GM19468 (cell line): ENCODE data around the gene FAM120B.

ENCODE experiments used
- ATAC-seq: cut with Tn5 transposase; IDR thresholded peaks from one replicate; pipeline ENCODE4 v1.9.1; 2021; ENCODE audit warnings: mild to moderate bottlenecking, moderate library complexity, moderate number of reproducible peaks; ENCODE audit not compliant: unreplicated experiment; ENCODE audit errors: extremely low read depth

Gene FAM120B

DNA sequence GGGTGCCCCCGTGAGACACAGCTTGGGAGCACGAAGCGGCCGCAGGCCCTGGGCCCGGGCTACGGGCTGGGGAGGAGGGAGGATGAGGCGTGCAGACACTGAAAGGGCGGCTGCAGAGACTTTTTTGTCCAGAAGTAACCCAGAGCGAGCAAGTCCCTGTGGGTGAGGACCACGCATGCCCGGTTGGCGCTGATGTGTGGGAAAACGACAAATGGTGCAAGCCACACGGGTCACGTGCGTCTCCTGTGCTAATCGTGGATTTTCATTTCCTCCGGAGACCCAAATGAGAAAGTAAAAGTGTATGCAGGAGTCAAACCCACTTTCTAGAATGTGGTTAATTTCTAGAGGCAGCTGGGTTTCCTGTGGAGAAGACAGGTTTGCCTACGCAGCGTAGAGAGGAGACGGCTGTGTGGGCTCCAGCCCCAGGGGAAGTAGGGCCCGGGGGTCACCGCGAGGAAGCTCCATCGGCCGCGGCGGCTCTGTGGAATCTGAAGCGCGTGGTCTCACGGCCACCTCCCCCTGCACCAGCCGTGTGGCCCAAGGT lies 34.7 kb upstream of the FAM120B start:
- ATAC-seq = peak; percentile 97

DNA sequence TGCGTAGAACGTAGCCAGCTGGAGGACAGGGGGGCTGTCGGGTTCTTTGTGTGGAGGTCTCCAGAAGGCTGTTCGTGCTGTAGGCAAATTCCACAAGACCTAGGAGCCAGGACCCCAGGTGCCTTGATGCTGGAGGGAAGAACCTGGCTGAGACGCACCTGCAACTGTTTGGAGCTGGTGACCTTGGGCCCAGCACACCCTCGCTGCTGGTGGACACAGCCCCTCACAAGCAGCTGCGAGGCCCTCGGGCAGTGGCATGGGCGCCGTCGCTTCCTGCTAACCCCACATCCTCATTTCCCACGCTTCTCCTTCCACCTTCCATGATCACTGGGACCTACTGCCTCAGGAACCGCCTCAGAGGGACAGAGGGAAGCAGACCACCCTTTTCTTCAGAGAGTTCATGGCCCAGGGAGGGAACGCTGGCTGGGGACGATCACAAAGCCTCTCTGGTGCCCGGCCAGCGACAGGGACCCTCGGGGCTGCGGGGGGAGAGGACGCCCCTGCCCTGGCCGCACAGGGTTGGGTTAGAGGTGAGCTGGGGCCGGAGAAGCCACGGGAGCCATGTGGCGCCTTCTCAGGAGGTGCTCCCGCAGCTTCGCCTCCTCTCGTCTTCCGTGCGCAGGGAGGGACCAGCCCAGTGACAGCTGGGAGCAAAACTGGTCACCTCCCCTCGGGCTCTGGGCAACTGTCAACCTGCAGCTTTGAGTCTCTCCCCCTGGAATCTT lies 34.1 kb upstream of the FAM120B start:
- no peak for ATAC-seq

DNA sequence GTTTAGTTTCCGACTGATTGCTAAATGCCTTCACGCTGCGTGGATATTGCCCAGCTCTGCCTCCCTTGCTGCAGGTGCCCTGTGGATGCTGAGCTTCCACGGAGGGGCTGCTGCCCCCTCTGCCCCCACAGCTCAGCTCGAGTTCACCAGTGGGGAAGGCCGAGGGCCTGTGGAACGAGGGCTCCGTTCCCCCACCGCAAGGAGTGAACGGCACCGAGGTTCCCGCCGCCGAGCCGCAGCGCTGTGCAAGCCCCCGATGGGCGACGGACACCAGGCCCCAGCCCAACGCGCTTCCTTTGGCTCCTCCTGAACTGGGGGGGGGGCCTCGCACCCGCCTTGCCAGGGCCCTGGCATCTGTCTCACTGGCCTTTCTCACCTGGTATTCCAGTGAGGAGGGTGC lies 33.4 kb upstream of the FAM120B start:
- no peak for ATAC-seq

- ATAC-seq = no peak
Observed at GRCh38 chr6:170273681-170274080, 32.9 kb upstream of the FAM120B start.

DNA sequence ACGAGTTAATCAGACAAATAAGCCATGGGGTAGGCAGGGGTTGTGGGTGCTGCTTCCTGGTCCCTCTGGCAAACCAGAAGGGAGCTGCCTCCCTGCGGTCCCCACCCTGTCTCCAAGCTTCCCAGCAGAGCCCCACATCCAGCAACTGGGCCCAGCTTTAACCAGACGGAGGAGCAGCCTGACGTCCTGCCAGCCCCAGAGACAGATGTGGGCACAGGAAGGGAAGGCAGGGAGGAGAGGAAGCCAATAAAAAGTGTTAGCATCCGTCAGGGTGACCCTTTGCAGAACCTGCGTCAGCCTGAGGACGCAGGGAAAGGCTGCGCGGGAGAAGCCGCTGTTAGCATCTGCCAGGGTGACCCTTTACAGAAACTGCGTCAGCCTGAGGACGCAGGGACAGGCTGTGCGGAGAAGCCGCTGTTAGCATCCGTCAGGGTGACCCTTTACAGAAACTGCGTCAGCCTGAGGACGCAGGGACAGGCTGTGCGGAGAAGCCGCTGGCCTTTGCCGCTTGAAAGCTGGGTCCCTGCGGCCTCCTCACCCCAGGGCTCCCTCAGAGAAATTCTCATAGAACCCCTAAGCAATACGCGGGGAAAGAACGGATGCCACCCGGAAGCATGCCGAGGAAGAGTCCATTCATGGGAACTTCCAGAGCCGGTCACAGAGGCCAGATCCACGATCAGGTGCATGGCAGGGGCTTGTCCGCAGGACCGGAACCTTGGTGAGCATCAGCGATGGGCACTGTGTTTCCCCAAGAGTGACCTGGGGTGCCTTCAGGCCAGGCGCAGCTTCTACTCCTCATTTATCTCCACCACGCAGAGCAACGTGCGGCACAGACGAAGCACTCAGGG lies 31.6 kb upstream of the FAM120B start:
- ATAC-seq = no peak

DNA sequence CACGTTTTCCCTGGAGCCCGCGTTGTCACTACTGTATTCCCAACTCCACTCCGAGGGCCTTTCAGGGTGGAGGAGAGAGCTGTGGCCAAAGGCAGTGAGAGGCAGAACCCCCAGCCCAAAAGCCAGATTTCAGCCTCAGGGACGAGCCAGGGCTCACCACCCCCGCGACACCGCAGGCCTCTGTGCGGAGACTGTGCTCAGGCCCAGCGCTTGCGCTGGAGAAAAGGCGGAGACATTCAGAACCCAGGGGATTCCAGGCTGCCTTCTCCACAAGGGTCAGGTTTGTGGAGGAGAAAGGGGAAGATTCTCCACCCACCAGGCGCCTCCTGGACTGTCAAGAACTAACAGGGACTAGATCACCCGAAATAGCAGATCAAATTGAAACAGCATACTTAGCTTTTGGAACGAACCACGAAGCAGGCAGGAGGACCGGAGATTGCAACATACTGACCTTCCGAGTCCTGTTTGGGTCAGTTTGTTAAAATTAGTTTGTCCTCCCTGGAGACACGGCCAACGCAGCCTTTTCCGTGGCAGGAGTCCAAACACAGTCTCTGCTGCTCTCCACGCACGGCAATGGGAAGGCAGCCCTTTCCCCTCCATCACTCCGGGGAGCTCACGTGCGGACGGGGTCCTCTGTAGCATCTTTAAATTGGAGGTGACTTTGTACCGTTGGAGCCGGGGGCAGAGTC lies 30.0 kb upstream of the FAM120B start:
- ATAC-seq = no peak

GRCh38 chr6:170277893-170278742 lies 28.4 kb upstream of the FAM120B start:
- no peak for ATAC-seq

GRCh38 chr6:170278743-170279094 lies 27.8 kb upstream of the FAM120B start:
- ATAC-seq = no peak

DNA sequence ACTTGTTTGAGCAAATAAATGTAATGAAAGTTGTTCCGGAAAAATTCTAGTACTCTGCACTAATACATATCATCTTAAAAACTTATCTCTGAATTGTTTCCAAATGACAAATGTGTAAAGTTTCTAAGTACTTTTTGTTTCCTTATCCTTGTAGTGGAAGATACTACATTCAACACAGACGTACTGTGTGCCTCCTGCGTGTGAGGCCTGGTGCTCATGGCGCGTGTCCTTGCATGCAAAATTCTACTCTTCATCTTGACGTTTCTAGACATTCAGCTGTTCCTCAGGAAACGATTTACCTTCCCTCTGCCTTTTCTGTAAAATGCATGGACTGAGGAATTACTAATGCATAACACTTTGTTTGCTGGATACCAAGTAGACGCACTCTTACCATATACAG lies 27.1 kb upstream of the FAM120B start:
- ATAC-seq = no peak

DNA sequence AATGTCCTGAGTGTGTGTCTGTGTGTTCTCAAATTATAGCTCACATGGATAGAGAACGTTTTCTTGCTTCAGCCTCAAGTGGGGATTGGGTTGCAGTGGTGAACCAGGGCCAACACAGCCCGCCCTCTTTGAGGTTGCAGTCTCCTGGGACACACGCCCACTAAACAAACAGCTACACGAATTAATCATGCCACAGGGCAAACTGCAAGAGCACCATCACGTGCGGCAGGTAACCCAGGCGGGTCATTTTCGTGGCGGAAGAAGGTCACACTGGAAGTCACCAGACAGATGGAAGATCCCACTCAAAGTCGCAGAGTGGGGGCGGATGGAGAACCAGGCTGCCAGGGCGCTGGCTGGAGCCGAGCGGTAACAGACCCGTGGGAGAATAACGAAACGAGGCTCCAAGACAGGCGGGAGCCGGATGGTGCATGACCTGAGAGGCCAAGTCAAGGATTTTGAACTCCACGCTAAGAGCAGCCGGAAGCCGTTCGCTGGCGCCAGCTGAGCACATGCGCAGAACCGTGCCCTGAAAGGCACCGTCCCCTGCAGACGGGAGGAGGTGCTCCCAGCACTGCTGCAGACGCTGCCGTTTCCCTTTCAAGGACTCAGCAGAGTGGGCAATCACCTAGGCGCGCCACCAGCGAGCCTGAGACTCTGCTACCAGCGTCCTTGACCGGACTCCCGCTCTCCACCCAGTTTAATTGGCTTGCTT lies 26.4 kb upstream of the FAM120B start:
- ATAC-seq = no peak

GRCh38 chr6:170280689-170281045 lies 25.9 kb upstream of the FAM120B start:
- ATAC-seq = no peak

DNA sequence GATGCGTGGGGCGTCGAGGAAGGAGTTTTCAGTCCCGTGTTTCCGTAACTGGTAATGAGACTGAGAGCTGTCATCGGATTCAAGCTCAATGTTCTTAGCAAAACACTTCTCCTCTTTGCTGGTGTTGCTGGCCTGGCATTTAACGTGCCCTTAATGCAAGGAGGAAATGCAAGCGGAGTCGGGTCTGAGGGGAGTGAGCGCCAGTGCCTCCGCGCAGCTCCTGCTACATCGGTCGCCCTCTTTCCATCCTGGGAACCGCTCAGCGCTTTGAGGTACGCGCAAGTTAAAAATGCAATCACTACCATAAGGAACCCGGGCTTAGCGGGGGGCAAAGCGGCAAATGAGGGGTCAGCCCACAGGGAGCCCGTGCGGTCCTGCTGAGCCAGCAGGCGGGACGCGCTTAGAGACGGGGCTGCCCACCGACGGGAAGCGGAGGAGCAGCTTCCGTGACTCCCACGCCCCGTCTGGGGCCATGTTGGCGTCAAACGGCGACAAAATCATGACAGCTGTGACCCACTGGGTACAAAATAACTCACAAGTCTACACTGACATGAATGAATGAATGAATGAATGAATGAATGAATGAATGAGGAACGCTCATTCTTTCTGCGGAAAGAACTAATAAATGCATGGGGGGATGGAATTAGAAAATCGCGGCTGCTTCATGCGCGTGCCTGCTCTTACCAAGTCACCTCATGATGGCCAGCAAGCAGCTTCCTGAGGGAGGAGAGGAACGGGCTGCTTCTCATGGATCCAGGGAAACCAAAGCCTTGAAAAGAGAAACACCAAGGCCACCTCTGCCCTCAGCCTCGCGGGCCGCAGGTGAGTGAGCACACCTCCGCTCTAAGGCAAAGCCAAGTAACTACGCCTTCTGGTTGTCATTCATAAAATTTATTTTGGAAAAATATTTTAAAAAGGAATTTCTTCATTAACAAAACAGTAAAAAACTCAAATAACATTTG lies 24.9 kb upstream of the FAM120B start:
- no peak for ATAC-seq

GRCh38 chr6:170282512-170283158 lies 23.9 kb upstream of the FAM120B start:
- ATAC-seq = no peak

GRCh38 chr6:170283212-170284081 lies 23.1 kb upstream of the FAM120B start:
- no peak for ATAC-seq

DNA sequence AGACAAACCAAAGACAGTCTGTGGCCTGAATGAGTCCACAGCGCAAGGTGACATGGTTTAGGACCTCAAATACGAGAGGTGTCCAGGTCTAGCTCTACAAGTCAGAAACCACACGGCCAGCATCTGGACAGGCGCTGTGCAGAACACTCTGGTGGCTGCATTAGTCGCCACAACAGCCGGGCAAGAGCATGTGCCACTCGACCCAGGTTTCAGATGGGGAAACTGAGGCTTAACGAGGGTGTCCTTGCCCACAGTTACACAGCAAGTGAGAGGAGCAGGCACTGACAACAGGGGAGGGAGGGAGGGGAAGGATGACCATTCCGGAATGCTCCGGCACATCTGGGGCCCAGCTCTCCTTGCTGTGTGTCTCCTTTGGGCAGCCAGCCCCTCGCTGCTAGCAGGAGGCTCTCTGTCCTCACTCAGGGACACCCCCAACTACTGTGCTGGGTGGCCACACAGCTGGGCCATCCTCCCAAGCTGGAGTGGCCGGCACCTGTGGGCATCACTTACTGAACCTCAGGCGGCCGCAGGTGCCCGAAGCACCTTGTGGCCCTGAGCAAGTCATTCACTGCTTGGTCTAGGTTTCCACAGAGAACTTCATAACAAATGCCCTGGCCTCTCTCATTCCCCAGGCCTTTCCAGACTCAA lies 22.3 kb upstream of the FAM120B start:
- ATAC-seq = no peak

DNA sequence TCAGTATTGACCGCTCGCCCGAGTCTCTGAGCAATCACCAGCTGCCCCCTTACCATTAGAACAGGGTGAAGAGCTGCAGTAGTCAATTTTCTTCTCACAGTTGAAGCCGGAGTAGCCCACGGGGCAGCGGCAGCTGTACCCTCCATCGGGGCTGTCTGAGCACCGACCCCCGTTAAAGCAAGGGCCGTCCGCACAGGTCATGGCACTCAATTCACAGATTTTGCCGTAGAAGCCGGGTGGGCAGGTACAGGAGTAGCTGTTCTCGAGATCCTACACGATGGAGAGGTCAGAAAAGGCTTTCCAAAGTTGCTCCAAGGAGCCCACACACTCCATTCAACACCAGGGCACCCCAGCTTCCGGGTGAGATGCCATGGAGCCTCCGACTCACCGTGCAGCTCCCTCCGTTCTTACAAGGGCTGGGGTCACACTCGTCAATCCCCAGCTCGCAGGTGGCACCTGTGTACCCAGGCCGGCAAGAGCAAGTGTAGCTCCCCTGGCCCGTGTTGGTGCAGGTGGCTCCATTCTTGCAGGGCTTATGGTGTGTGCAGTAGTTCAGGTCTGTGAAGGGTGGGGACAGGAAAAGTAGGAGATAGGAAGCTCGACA lies 21.6 kb upstream of the FAM120B start:
- no peak for ATAC-seq
